ENCODE measurements around the gene COX7A2L. TPM values are rescaled to one million over a fixed set of nuclear protein-coding genes. Genes with fewer than 3 reads are reported as not detected.

Gene COX7A2L
- polyA plus RNA-seq, 1 of the 3 experiments (the other 2 are of a cell fraction) = 77.6 TPM

- TF ChIP-seq MAX (IDR thresholded peaks at IDR 0.05; ENCODE audit: low read depth) = no peak
- TF ChIP-seq CHD2 (IDR thresholded peaks at IDR 0.05; ENCODE audit: low read length, partially characterized antibody) = no peak
- TF ChIP-seq MXI1 (IDR thresholded peaks at IDR 0.05; ENCODE audit: low read depth, low read length) = no peak
- TF ChIP-seq JUND (IDR thresholded peaks at IDR 0.05) = no peak
Observed at GRCh38 chr2:42303252-42303651, 57.8 kb downstream of the COX7A2L start (continued).

- peaks cover 75 to 80% of the 10 kb centered on the region in 2 experiments for H3K36me3 ChIP-seq (replicated peaks in 1 of 2; ENCODE audit: control insufficient read depth in 1 of 2, insufficient read depth in 2 of 2, low read length in 1 of 2)
- no peak for DNase-seq
- no peaks in the 10 kb centered on the region for H3K27me3 ChIP-seq (ENCODE audit: insufficient read depth)
- no peaks in the 10 kb centered on the region for H3F3A ChIP-seq (replicated peaks; ENCODE audit: insufficient read depth)
- no peak overlapping the region for H3K4me2 ChIP-seq
- no peaks in the 10 kb centered on the region for H3K9me2 ChIP-seq
- H4K20me1 ChIP-seq (ENCODE audit: insufficient read depth) = no peaks in the 10 kb centered on the region
- H3K4me1 ChIP-seq (ENCODE audit: control insufficient read depth in 1 of 2, insufficient read depth in 2 of 2, low read depth in 1 of 2, low read length in 1 of 2) = peaks cover 0 to 12% of the 10 kb centered on the region in 2 experiments; a peak in 2 of 4 replicates
- no peak overlapping the region for H3K4me3 ChIP-seq (ENCODE audit: low read depth in 2 of 2, low read length in 1 of 2)
- CTCF ChIA-PET = interaction anchor here (1.0 to 1.3 kb wide), 2 partner anchors 28 to 214 kb away, joined by 3 to 4 read pairs; no protein-coding TSS in a partner anchor
- 92% methylated on average over 2 of the region's 2 CpGs for WGBS (ENCODE audit: low lambda C conversion rate)
- no peaks in the 10 kb centered on the region for H3K79me2 ChIP-seq (ENCODE audit: insufficient read depth)
- POLR2A ChIA-PET = no interaction called here
- H3K9me3 ChIP-seq = no peaks in the 10 kb centered on the region
- no peak overlapping the region for H3K27ac ChIP-seq (ENCODE audit: low read depth in 2 of 2, low read length in 1 of 2)
- H3K9ac ChIP-seq = no peak overlapping the region
- TF ChIP-seq TAF1 (IDR thresholded peaks at IDR 0.05; ENCODE audit: borderline replicate concordance, low read depth, low read length) (no peak), NFIC (IDR thresholded peaks at IDR 0.05; ENCODE audit: borderline replicate concordance) (no peak), SMC3 (IDR thresholded peaks at IDR 0.05; ENCODE audit: low read depth, low read length) (no peak)
- H2AFZ ChIP-seq (ENCODE audit: low read depth) = no peak overlapping the region
Observed at GRCh38 chr2:42300527-42300926, 60.5 kb downstream of the COX7A2L start.

Other genes with a start within 250 kb of the COX7A2L start
- gene EML4, start 191.9 kb downstream of the COX7A2L start, polyA plus RNA-seq (2012; rRNA removed) = 35.0 and 45.8 TPM in 2 replicates
- 0.03 and 0.13 TPM in 2 replicates for gene KCNG3, start 132.8 kb upstream of the COX7A2L start, polyA plus RNA-seq (2012; rRNA removed)
- gene MTA3, start 207.4 kb upstream of the COX7A2L start, polyA plus RNA-seq (2012; rRNA removed) = 30.8 and 32.3 TPM in 2 replicates